HG02885 (cell line): ENCODE results near the gene ZC2HC1B.

Experiments
- ATAC-seq: cut with Tn5 transposase; IDR thresholded peaks from one replicate; pipeline ENCODE4 v1.9.1; 2021; ENCODE audit warnings: mild to moderate bottlenecking; ENCODE audit not compliant: unreplicated experiment, poor library complexity

ZC2HC1B gene

DNA sequence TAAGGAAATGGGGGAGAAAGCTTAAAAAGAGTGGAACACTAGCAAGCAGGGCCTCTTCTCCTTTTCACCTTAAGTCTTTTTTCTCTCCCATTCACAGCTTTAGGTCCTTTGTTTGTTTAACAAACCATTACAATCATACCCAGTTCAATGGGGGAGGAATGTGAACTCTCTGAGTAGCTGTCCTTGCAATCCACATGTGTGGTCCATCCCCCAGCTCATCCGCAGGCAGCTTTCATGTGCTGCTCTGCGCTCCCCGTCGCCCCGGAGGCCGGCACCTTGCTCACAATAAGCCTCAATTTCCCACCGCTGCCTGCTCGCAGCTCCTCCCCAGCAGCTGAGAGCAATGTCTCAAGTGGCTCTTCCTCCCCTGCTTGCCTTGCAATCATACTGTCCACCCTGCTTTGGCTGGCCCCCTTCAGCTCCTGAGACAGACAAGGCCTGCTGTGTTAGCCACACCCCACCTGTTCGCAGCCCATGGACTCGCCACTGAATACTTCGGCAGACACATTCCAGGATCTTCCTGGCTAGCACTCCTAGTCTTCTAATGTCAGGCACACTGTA, 94.6 kb downstream of the ZC2HC1B start:
- no peak for ATAC-seq

DNA sequence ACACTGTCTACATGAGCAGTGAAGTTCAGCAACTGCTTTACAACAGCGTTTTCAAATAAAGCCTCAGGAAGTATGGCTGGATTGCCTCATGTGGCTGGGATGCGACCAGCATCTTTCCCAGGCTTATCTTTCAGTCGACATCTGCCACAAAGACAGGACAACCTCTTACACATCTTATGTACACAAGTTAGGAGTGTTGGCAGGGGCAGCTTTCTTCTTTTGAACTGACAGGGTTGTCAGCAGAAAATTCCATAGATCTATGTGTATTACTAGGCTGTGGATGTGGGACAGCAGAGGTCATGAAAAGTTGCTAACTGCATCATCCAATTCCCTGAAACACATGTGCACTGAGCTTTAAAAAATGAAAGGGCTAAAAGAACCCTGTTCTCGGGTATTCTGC, 95.7 kb downstream of the ZC2HC1B start:
- no peak for ATAC-seq

DNA sequence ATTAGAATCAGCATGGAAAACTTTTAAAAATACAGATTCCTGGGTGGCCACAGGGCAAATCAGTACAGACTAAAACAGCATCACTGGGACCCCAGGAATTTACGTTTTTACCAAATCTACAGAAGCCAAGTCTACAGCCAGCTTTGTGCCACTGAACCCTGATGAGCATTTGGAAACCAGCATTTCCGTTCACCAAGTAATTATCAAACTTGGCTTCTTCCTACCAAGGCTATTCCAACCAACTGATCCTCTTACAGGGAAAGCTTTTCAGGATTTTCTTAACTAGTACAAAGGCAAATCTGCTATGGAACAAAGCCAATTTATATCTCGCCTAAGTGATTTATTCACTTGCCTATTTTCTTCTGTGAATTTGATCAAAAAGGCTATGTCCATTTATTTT, 96.8 kb downstream of the ZC2HC1B start:
- ATAC-seq: no peak

DNA sequence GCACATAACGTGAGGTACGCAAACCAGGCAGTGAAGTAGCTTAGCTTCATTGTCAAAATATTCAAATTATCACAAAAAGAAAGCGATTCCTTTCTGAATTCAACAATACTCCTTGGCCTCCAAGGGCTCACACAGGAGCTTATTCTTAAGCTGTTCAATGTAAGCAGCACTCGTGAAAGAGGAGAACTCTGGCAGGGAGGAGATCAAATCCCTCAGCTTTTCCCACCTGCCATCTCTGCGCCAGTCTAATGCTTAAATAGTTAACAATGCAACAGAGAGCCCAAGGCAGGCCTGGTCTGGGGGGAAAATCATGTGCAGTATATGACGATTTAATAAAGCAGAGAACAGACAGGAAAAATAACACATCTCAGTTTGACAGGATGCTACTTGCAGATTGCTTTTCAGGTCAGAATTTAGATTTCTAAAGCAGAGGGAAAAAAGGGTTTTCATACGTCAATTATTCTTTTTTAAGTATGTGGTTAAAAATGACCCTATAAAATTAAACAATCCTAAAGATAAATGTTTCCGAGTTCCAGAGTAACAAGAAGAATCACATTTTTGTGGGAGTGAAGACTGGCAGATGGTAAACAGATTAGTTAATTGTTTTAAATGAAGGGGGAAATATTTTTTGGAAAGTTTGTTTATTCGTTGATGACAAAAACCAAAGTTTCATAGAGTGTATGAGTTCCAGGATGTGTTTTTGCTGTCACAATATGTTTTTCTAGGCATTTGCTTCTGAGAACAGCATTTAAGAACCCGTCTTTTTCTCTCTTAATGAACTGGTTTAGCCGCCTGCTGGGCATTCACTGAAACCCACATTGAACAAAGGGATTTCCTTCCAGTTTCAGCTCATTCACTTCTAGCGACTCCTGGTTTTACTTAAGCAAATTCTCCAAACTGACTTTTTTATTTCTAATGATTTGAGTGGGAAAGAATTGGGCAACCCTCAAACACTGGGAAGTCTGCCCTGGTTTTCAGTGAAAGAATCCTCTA, 97.9 kb downstream of the ZC2HC1B start:
- ATAC-seq: no peak

DNA sequence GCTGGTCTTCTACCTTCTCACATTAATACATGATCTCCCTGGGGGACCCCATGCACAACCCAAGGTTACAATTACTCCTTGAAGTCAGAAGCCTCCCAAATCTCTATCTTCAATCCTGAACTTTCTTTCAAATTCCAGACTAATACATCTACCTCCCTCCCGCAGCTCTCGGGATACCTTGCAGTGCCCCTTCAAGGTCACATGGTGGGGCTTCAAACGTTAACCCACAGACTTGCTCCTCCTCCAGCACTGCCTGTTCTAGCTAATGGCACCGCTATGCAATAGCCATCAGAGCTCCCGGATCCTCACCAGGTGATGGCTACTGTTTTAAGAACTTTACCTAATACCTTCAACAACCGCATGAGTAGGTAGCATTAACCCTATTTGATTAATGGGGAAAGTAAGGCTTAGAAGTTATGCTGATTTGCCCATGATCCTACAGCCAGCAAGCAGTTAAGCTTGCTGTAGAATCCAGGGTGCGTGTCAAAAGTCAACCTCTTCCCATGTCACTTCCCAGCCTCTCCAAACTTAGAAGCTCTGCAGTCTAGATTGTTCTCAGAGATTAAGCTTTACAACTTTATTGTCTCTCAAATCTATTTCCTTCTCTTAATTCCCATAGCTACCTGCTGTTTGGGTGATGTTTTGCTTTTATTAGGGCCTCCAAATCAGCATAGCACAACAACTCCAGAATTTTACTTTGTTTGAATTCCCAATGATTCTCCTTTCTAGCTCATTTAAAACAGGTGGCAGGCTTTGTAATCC, 99.1 kb downstream of the ZC2HC1B start:
- ATAC-seq: no peak

DNA sequence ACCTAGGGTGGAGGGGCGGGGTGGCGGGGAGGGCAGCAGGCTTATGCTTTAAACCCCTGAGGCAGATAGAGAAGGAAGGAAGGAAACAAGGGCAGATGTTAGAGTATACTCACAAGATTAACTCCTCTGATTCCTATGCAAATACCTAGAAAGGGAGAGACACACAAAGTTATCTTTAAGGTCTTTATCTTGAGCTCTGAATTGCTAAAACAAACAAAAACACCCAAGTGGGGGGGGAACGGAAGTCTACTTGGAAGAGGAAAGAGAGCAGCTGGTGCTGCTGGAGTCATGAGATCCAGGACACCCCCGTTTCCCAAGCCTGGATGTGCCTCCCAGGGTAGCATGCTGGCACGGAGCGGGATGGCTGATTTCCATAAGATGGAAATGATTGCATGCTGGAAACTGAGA, 100.4 kb downstream of the ZC2HC1B start:
- ATAC-seq: no peak

DNA sequence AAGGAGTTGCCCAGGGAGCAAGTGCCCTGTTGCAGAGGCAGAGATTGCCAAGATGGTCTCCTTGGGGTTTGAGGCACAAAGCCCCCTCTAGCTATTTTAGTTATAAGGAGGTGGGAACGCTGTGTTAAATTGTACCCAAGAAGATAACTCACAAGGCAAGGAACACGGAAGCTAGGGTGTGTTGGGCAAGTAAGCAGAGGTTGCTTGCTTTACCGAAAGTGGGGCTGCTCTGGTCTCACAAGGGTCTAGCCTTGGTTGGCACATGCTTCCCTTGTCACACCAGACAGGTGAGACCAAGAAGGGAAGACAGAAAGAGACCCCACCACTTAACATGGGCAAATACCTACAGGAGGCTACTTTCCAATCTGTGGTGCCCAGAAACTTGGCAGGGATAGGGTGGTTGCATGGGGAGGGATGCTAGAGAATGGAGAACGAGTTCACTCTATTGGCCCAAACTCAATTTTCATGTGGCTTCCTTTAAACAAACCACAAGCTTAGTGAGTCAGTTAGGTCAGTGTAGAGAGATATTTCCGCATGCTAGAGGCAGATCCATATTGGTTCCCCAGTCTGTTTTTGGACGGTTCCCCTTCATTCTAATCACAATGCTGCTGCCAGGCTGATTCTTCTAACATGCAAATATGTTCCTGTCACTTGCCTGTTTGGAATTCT, 101.4 kb downstream of the ZC2HC1B start:
- no peak for ATAC-seq

DNA sequence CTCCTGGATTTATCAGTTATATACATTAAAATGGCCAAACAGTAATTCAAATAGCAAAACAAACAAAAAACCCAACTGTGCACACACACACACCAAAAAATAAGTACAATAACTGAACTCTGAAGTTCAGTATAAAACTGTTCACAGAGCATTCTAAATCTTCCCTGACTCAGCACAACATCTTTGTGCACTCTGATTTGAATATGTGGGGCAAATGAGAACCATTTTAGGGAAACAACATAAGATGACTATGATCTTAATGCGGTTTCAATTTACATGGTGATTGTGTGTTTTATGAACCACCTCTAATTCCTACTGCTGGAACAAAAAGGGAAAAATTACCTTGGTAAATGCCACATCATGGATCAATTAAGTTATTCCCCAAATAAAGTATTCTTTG, 102.0 kb downstream of the ZC2HC1B start:
- ATAC-seq: no peak

DNA sequence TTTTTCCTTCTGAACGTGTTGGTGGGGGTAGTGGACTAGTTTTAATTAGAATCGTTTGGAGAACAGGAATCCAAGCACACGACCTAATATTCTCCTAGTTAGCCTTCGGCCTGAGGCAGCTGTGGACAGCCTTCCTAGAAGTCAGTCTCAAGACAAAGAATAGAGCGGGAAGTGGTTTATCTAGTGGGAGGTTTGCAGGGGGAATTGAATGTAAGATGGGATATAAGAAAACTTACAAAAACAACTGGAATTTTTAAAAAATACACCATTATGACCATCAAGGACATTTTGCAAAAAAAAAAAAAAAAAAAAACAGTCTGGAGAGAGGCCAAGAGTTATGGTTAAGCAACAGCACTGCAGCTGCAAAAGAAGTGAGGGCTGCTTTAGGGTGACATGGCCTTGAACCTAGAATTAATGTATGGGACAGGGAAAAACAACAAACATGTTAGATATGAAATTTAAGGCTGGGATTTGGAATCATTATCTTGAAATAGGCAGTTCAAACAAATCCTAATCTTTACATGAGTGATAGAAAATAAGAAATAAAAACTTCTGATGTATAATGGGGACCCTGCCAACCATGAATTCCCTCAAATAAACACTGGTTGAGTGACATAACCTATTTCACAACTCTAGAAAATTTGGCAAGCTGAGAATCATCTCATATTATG, 103.6 kb downstream of the ZC2HC1B start:
- ATAC-seq: no peak

DNA sequence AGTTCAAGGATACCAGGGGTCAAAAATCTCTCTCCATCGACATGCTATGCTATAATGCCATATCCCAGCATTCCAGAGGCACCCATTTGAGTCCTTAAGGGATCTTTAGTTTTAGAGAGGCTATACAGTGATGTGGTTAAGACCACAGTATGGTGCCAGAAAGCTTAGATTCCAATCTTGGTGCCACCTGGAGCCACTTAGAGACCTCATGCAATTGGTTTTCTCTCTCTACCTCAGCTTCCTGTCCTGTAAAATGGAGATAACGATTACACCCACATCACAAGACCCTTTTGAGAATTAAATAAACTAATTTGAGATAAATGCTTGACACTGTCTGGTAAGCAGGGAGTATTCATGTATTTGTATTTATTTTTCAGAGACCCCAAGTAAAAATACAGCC, 104.8 kb downstream of the ZC2HC1B start:
- no peak for ATAC-seq

DNA sequence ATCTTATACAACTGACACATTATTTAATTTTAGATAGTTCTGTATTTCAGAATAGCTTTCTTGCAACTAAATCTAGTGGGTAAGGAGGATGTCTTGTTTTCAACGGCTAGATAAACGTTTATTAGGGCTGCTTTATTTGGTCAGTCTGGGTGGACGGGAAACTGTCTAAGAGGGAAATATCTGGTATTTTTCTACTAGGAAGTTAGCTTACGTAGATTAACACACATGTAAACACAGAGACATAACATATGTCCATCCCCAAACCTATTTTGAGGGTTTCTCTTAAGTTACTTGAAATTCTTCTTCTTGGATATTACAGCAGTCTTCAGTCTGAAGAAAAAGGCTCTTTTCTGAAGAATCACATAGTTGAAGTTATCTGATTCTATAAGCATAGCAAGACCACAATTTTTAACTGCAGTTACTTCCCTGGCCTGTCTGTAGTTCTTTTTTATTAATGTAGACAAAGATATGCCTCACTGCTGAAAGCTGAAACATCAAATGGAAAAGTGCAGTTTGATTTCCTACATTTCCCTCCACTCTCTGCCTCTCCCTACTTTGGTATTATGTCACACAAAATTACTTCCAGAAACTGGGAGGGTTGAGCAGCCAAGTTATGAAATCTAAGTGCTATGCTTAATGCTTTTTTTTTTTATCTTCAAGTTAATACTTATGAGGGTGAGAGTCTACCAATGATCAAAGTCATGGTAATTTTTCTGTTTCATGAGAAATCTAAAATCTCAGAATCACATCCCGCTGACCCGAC, 106.4 kb downstream of the ZC2HC1B start:
- ATAC-seq: no peak

DNA sequence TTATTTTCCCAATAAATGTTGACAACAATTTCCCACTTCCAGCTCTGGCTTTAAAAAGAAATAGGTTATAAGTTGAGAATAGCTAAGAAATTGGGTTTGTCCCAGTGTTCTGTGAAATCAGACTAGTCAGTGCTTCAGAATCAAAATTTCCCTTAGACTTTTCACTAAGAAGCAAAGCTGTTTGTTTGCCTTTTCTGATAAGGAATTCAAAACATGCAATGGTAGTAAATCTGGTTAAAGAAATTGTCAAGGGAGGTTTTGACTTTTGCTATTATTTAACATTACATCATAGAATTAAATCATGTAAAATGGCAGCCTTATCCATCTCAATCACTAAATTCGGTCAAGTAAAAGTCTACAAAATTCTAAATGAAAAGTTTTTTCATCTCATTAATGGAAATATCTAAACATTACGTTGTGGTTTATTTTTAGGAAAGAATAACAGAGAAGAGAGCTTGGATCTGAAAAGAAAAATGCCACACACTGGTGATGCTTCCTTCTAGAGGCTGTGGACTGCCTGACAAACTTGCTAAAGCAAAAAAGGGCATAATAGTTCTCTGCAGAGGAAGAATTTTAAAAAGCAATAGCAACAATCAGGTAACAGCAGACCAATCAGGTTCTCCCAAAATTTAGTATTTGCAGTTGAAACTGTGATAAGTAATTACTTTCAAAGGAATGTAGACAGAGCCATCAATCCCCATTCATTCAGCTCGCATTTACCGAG, 107.4 kb downstream of the ZC2HC1B start:
- no peak for ATAC-seq

DNA sequence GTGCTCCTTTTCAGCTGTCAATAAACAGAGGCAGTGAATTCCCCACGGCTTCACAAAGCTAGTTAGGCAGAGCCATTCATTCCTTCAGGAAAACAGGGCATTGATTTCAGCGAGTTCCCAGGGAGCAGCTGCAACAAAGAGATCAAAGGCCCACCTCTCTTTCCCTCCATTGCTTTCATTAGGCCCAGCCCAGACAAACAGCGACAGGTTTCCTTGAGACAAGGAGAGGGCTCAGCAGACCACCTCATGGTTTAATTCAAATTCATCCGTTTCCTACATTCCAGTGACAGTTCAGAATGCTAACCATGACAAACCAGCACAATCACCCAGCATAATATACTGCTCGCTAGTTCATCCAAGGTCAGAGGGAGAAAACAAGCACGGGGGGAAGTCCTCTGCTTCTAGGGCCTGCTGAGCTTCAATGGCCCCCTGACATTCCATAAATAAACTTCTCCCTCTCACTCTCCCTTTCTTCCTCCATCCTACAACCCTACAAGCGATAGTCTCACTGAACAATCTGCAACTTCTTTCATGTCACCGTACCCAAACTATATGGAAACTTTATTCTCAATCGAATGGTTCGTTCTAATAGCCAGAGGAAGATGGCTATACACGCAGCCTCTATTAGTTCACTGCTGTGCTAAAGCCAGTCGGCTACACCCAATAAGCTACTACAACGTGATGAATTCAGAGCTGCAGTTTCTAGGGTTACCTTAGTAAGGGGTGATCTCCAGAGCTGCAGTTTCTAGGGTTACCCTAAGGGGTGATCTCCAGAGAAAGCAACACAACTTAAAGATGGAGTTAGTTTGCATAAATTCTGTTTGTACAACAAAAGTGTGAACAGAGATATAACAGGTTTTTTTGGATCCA, 109.1 kb downstream of the ZC2HC1B start:
- no peak for ATAC-seq

DNA sequence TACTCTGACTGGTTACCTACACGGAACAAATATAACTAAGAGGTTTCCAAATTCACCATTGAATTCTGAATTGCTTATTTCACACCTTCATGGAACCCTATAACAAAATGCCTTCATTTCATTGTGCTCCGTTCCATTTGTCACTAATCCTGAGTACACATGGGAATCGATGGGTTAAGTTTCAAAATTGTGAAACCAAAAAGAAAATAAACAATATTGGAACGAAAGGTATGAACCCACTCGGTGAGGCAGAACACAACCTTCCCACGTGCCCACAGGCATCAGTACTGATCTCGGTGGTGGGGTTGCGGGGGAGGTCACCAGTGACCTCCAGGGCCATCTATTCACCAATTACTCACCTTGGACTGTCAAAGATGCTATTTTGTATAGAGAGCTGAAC, 109.8 kb downstream of the ZC2HC1B start:
- no peak for ATAC-seq

DNA sequence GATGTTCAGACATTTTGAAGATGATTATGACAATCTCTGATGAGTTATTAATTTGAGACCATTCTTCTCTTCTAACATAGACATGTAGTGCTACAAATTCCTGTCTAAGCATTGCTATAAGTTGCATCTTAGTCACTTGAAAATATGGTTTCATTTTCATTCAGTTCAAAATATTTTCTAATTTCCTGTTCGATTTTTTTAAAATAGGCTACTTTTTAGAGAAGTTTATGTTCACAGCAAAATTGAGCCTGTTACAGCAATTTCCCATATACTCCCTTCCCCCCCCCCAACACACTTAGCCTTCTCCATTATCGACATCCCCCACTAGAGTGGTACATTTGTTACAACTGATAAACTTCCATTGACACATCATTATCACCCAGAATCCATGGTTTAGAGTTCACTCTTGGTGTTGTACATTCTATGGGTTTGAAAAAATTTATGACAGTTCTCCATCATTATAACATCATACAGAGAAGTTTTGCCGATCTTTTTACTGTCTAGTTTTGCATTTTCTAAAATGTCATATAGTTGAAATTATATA, 112.6 kb downstream of the ZC2HC1B start:
- ATAC-seq: no peak

DNA sequence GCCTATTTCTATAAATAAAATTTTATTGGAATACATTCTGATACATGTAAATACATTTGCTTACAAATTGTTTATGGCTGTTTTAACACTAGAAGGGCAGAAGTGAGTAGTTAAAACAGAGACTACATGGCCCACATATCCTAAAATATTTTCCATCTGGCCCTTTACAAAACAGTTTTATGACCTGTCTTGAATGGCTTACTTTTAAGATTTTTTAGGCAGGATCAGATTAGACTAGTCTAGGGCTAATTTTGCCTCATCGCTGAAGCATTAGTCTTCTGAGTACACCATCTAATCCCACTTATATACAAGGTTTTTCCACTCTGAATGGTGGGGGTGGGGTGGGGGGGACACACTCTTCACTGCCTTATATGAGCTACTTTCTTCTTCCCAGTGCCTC, 116.6 kb downstream of the ZC2HC1B start:
- ATAC-seq: no peak

DNA sequence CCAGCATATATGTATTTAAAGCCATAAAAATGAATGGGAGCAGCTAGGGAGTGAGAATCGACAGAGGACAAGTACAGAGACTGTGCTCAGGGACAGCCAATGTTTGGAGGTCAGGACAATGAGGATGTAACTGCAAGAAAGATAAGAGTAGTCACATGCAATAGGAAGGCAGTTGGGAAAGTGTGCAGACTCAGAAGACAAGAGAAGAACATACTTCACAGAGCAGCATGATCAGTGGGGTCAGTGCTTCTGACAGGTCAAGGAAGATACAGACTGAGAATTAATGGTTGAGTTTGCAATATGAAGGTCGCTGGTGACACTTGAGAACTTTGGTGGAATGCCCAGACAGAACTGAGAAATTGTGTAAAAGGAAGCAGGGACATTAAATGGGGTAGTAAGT, 118.7 kb downstream of the ZC2HC1B start:
- ATAC-seq: no peak

DNA sequence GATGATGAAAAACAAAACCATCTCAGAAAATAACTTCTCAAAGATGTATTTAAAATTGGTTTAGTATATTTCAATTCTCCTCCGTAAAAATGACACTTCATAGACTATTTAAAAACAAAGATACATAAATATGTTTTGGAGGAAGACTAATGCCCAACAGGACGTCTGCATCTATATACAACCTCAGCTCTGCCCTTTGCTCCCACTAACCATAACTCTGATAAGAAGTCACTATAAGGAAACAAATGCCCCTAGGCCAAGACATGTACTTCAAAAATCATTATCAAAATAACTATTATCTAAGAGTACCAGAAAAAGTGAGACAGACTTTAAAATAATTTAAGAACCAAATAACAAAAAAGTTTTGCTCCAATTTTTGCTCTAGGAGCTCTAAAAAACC, 120.4 kb downstream of the ZC2HC1B start:
- ATAC-seq: no peak
